PC-9 (cell line): ENCODE measurements around the gene WDHD1. TPM values are rescaled to one million over a fixed set of nuclear protein-coding genes. Genes with fewer than 3 reads are reported as not detected.

Source experiments
- BruUV-seq: library from RNA; stranded (reverse); fragments of 400-500 nt; replicated peaks from 2 replicates; lab custom pipeline; 2021; lab: Mats Ljungman, UMichigan
- CTCF ChIA-PET: fragments of 300-600 bp; sonication (Branson Sonifier 250); formaldehyde crosslinking; loops from one replicate; lab custom pipeline; 2022; ENCODE audit warnings: antibody characterized with exemption; lab: Charles Lee
- POLR2A ChIA-PET: fragments of 300-600 bp; sonication (Branson Sonifier 250); formaldehyde crosslinking; loops from one replicate; lab custom pipeline; 2022; ENCODE audit warnings: antibody characterized with exemption; ENCODE audit not compliant: unreplicated experiment; lab: Charles Lee
- DNase-seq, 2 experiments: peaks; one replicate each; pipeline versions ENCODE4 v3.0.0 to v3.0.0-alpha.2; 2015 to 2022; ENCODE audit warnings: mixed read lengths in 1 of 2
- H2AFZ ChIP-seq: fragments of 200-600 bp; sonication (generic); 2 replicates; pipeline ENCODE4 v1.8.1; 2017; ENCODE audit warnings: antibody characterized with exemption
- H3F3A ChIP-seq: fragments of 200-600 bp; sonication (generic); 2 replicates; pipeline ENCODE4 v1.8.1; 2017; ENCODE audit warnings: antibody characterized with exemption, mild to moderate bottlenecking, low read depth; ENCODE audit not compliant: insufficient read depth
- H3K27ac ChIP-seq: fragments of 200-600 bp; sonication (generic); 2 replicates; pipeline ENCODE4 v1.6.1; 2016; ENCODE audit warnings: mixed run types
- H3K27me3 ChIP-seq: fragments of 200-600 bp; sonication (generic); 2 replicates; pipeline ENCODE4 v1.6.1; 2016; ENCODE audit warnings: low read depth, mixed run types; ENCODE audit not compliant: insufficient read depth
- H3K36me3 ChIP-seq: fragments of 200-600 bp; sonication (generic); 2 replicates; pipeline ENCODE4 v1.6.1; 2016; ENCODE audit warnings: low read depth, mixed run types
- H3K4me1 ChIP-seq: fragments of 200-600 bp; sonication (generic); replicated peaks from 2 replicates; pipeline ENCODE4 v1.6.1; 2016; ENCODE audit warnings: mixed run types; ENCODE audit not compliant: insufficient read depth
- H3K4me2 ChIP-seq: fragments of 200-600 bp; sonication (generic); 2 replicates; pipeline ENCODE4 v1.6.1; 2017; ENCODE audit warnings: mixed run types
- H3K4me3 ChIP-seq: fragments of 200-600 bp; sonication (generic); 2 replicates; pipeline ENCODE4 v1.6.1; 2016; ENCODE audit warnings: mixed run types
- H3K79me2 ChIP-seq: fragments of 200-600 bp; sonication (generic); 2 replicates; pipeline ENCODE4 v1.6.1; 2017; ENCODE audit warnings: low read depth, mixed run types
- H3K9me2 ChIP-seq: fragments of 200-600 bp; sonication (generic); 2 replicates; pipeline ENCODE4 v1.8.1; 2017; ENCODE audit warnings: mild to moderate bottlenecking; ENCODE audit not compliant: insufficient read depth
- H3K9me3 ChIP-seq: fragments of 200-600 bp; sonication (generic); 2 replicates; pipeline ENCODE4 v1.8.1; 2016; ENCODE audit warnings: low read depth; ENCODE audit not compliant: insufficient read depth
- H4K20me1 ChIP-seq: fragments of 200-600 bp; sonication (generic); 2 replicates; pipeline ENCODE4 v1.8.1; 2017; ENCODE audit not compliant: insufficient read depth
- EZH2 ChIP-seq: fragments of 200-600 bp; sonication (generic); IDR thresholded peaks from 2 replicates; pipeline ENCODE4 v1.8.0; 2017; ENCODE audit warnings: antibody characterized with exemption, low read depth
- intact Hi-C: fragments of 100-400 bp; cut with micrococcal nuclease; formaldehyde crosslinking; loops from one replicate; pipeline ENCODE4 v1.10.0; 2022; ENCODE audit not compliant: unreplicated experiment
- total RNA-seq: library from RNA; stranded (reverse); gene quantifications from 2 replicates; pipeline ENCODE4 v1.2.3, GENCODE V29; 2021
- TF ChIP-seq, protein P1 (sequence below): fragments of 200-600 bp; sonication (generic); conservative IDR thresholded peaks from 2 replicates; pipeline ENCODE4 v1.6.1; 2017; ENCODE audit warnings: mixed run types, antibody characterized with exemption, mild to moderate bottlenecking, moderate library complexity

WDHD1 gene
- total RNA-seq, 1 experiment from 2014 or later = 34.3 TPM

DNA sequence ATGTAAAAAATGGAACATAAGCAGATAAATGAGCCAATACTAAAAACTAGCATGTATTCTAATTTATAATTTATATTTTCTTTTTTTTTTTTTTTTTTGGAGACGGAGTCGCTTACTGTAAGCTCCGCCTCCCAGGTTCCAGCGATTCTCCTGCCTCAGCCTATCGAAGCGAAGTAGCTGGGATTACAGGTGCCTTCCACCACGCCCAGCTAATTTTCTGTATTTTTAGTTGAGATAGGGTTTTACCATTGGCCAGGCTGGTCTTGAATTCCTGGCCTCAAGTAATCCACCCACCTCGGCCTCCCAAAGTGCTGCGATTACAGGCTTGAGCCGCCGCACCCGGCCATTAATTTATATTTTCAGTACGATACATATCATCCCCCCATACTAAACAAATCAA lies 27.2 kb upstream of the WDHD1 start:
- ChIA-PET POLR2A (interaction anchor here (0.7 kb wide), 2 partner anchors 23 to 61 kb away, joined by 3 to 8 read pairs; no protein-coding TSS in a partner anchor), CTCF (no interaction called here)
- Histone ChIP-seq H3K27me3 (no peaks in the 10 kb centered on the region), H4K20me1 (peaks cover 54% of the 10 kb centered on the region), H3K27ac (no peak overlapping the region), H3K4me3 (no peak overlapping the region), H3K79me2 (peaks cover 74% of the 10 kb centered on the region), H3K9me2 (no peaks in the 10 kb centered on the region; the same call in 1 of the 2 replicates), H3F3A (peaks cover 18% of the 10 kb centered on the region; the same call in 1 of the 2 replicates), H2AFZ (no peak overlapping the region), H3K4me1 (peaks cover 17% of the 10 kb centered on the region), H3K4me2 (no peak overlapping the region), H3K36me3 (peaks cover 21% of the 10 kb centered on the region; the same call in 1 of the 2 replicates), H3K9me3 (no peaks in the 10 kb centered on the region)
- no TSS peak for BruUV-seq
- intact Hi-C loops = no loop called here
- no peak for DNase-seq
- TF ChIP-seq EZH2 = no peak
- TF ChIP-seq, protein P1, sequence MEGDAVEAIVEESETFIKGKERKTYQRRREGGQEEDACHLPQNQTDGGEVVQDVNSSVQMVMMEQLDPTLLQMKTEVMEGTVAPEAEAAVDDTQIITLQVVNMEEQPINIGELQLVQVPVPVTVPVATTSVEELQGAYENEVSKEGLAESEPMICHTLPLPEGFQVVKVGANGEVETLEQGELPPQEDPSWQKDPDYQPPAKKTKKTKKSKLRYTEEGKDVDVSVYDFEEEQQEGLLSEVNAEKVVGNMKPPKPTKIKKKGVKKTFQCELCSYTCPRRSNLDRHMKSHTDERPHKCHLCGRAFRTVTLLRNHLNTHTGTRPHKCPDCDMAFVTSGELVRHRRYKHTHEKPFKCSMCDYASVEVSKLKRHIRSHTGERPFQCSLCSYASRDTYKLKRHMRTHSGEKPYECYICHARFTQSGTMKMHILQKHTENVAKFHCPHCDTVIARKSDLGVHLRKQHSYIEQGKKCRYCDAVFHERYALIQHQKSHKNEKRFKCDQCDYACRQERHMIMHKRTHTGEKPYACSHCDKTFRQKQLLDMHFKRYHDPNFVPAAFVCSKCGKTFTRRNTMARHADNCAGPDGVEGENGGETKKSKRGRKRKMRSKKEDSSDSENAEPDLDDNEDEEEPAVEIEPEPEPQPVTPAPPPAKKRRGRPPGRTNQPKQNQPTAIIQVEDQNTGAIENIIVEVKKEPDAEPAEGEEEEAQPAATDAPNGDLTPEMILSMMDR = no peak

DNA sequence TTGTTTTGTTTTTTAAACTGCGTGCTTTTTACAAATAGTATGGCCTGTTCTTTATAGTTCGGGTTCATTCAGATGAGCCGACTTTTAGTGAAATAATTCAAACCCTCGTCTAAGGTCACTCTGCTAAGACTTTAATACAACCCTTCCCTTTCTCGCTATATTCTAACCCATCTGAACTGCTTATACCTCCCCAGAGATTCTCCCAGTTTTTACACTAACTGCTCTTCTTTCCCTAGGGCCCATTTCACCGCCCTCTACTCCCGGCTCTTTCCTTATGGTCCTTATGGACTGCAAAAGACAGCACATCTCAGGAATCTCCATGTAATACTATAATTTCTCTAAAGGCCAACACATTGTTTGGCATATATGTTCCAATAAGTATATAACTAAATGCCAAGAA lies 26.6 kb upstream of the WDHD1 start:
- Histone ChIP-seq H4K20me1 (peaks cover 53% of the 10 kb centered on the region), H3K27ac (no peak overlapping the region), H3K4me1 (peaks cover 17% of the 10 kb centered on the region), H3K4me3 (peak overlapping the region; percentile 80; the same call in 1 of the 2 replicates), H3K27me3 (no peaks in the 10 kb centered on the region), H3K9me2 (no peaks in the 10 kb centered on the region; the same call in 1 of the 2 replicates), H3F3A (peaks cover 23% of the 10 kb centered on the region; the same call in 1 of the 2 replicates), H2AFZ (no peak overlapping the region), H3K79me2 (peaks cover 70% of the 10 kb centered on the region), H3K9me3 (no peaks in the 10 kb centered on the region), H3K36me3 (peaks cover 21% of the 10 kb centered on the region; the same call in 1 of the 2 replicates), H3K4me2 (peak overlapping the region; percentile 95)
- intact Hi-C loops = no loop called here
- no peak for DNase-seq
- TF ChIP-seq, protein P1 = no peak
- TF ChIP-seq EZH2 = no peak
- ChIA-PET CTCF (no interaction called here), POLR2A (no interaction called here)
- no TSS peak for BruUV-seq

DNA sequence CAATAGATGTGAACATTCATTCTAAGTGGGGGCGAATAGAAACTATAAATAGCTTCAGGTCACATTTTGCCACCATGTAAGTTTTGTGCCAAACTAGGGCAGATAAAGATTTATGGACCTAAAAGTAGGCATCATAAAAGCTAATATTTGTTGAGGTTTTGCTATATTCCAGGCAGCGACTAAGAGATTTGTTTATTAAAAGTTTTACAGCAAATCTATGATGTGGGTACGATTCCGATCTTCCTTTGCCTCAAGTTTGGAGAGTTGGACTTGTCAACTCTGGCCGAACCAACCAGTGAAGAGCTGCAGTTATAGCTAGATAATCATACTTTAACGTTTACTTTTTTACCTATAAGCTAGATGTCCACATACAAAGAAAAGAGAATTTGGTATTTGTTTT lies 26.1 kb upstream of the WDHD1 start:
- H3K27ac ChIP-seq = no peak overlapping the region
- peaks cover 48% of the 10 kb centered on the region for H4K20me1 ChIP-seq
- H3K4me3 ChIP-seq = peak overlapping the region; percentile 80
- H2AFZ ChIP-seq = no peak overlapping the region
- POLR2A ChIA-PET = no interaction called here
- H3K4me1 ChIP-seq = peaks cover 17% of the 10 kb centered on the region
- H3K36me3 ChIP-seq = peaks cover 17% of the 10 kb centered on the region; the same call in 1 of the 2 replicates
- BruUV-seq = no TSS peak
- peaks cover 24% of the 10 kb centered on the region; the same call in 1 of the 2 replicates for H3F3A ChIP-seq
- peaks cover 65% of the 10 kb centered on the region for H3K79me2 ChIP-seq
- H3K9me2 ChIP-seq = no peaks in the 10 kb centered on the region; the same call in 1 of the 2 replicates
- CTCF ChIA-PET = no interaction called here
- DNase-seq = no peak
- no peaks in the 10 kb centered on the region for H3K27me3 ChIP-seq
- intact Hi-C loops = no loop called here
- H3K9me3 ChIP-seq = no peaks in the 10 kb centered on the region
- peak overlapping the region; percentile 95 for H3K4me2 ChIP-seq
- TF ChIP-seq, protein P1 = no peak
- no peak for TF ChIP-seq EZH2
